GM18526 (cell line): ENCODE data around the gene C9orf40.

Source experiments
- POLR2A ChIP-seq: IDR thresholded peaks from 3 replicates; pipeline ENCODE4 v1.6.1; 2011; ENCODE audit not compliant: insufficient read length; ENCODE audit errors: extremely low read depth

C9orf40 gene

DNA sequence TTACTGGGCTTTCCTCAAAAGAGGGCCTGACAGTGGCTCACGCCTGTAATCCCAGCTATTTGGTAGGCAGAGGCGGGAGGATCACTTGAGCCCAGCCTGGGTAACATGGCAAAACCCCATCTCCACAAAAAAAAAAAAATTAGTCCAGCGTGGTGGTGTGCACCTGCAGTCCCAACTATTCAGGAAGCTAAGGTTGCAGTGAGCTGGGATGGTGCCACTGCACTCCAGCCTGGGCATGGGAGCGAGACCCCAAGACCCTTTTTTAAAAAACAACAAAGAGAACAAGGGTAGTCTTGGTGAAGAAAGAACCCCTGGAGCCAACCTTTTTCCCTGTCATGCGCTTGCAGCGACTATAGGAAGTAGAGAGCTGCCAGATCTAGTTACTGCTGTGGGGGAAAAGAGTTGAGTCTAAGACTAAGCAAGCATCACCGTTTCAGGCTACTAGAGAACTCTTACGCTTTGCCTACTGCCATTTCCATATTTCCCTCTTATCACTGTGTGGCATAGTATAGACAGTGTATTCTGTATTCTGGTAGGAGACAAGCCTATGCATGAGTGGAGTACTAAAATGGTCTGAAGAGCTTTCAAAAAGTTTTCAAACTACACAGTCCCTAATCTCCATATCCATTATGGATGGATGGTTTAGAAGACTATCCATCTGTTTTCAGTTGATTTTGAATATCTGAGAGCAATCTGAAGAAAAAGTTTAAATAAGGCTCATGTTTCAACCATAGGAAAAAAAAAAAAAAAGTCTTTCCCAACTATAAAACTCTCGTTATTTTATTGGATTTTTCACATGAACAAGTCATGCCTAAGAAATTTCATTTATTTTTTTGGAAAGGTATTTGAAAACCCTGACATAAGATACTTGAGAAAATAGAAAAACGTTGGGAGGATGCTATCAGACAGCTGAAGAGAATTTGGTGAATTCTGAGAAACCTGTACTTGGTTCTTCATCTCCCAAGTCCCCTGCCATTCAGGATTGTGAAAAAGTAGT, 2.6 kb downstream of the C9orf40 start:
- TF ChIP-seq POLR2A, result no peak

DNA sequence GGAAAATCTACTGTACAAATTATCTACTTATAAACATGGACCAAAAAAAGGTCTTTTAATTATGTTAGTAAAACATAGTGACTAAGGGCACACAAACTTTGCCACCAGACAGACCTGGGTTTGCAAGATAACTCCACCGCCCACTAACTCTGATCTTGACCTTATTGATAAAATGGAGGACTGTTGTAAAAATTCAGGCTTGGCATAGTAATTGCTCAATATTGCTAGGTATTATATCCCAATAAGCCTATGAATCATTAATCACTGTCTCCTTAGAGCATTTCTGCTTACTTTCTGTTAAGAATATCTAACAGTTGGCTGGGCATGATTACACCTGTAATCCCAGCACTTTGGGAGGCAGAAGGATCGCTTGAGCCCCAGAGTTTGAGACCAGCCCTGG, 3.8 kb downstream of the C9orf40 start:
- TF ChIP-seq POLR2A, result no peak

DNA sequence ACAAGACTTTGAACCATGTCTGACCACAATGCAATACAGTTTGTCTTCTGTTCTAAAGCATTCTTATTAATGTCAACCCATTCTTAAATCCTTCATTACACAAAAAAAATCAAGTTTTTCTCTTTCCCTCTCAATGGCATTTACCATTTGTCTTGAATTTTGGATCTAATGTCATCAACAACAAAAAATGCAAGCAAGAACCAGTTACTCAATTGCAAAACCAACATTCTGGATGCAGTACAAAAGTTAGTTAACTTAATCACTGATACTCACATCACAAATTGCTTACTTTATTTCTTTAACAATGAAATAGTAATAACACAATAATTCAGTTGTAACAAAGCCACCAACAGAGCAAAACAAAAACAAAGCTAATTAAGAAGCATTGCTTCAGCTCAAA, 6.0 kb downstream of the C9orf40 start:
- no peak for TF ChIP-seq POLR2A

DNA sequence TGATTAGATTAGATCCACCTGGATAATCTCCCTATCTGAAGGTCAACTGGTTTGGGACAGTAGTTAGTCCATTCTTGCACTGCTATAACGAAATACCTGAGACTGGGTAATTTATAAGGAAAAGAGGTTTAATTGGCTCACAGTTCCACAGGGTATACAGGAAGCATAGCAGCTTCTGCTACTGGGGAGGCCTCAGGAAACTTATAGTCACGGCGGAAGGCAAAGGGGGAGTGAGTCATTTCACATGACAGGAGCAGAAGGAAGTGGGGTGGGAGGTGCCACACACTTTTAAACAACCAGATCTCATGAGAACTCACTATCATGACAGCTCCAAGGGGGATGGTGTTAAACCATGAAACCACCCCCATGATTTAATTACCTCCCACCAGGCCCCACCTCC, 9.9 kb downstream of the C9orf40 start:
- no peak for TF ChIP-seq POLR2A

DNA sequence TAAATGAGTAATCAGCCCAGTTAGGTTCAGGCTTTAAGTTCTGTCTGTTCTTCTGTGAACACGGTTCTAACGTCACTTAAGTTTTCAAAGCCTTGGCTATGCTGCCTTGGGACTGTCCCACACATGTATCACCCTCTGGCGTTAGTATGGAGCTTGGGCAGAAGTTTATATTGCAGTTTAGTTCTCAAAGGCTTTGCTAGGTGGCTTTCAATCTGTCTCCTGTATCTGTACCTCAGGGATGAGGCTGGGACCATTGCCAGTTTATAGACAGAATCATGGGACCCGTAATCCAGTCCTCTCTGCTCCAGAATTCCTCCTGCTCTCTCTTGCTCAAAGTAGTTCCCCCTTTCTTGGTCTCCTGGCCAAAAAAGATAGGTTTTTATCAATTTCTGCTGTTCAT, 12.1 kb downstream of the C9orf40 start:
- no peak for TF ChIP-seq POLR2A

DNA sequence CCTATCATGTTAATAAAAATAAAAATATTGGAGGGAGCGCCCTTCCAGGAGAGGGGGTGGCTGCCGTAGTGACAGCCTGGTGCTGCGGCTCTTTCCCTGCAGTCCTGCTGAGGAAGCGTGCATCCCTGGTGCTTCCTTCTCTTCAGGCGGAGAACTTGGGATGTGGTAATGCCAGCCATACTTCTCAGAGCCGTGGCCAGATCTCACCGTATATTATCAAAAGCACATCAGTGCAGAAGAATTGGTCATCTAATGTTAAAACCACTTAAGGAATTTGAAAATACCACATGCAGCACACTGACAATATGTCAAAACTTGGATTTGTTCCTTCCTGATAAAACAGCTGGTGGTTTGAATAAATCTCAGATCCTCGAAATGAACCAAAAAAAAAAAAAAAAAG, 17.7 kb downstream of the C9orf40 start:
- TF ChIP-seq POLR2A, result no peak

DNA sequence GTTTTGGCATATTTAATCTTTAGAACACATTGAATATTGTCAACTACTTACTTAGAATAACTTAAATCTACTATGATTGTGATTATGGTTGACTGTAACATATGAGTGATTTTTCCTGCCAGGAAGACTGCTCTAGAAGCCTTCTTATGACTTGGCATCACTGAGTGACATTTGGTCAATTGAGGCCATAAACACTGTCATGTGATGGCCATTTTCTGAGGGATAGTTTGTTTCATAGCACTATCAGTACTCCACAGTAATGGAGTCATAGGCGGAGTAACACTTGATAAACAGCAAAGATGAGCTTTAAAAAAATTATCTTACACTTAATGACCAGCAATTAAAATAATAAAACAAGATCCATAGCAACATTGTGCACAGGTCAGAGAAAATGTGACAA, 31.0 kb downstream of the C9orf40 start:
- no peak for TF ChIP-seq POLR2A

DNA sequence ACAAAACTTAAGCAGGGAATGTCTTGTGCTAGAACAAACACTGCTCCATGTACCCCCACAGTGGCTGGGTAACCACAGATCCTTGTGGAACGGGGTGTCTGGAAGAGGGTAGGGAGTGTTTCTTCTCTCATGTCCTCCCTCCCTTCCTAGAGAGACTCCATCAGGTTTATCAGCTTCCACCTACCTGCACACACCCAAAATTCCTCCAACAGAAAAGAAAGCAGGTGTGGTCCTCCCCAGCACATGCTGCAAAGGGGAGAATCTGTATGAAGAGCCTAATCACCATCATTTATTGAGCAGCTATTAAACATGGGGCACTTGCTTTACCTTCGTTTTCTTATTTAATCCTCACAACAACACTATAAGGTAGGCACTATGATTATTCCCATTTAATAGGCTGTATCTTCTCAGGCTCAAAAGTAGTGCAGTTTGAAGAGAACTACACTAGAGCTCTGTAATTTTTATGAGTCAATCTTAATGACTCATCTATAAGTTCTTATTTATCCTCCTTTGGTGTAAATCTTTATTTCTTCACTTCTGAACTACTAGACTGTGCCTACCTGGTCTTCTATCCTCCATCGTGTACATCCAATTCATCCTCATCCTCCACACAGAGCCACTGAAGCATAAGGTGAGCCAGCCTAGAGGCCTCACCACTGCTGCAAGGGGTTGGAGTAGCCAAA, 31.6 kb downstream of the C9orf40 start:
- no peak for TF ChIP-seq POLR2A

DNA sequence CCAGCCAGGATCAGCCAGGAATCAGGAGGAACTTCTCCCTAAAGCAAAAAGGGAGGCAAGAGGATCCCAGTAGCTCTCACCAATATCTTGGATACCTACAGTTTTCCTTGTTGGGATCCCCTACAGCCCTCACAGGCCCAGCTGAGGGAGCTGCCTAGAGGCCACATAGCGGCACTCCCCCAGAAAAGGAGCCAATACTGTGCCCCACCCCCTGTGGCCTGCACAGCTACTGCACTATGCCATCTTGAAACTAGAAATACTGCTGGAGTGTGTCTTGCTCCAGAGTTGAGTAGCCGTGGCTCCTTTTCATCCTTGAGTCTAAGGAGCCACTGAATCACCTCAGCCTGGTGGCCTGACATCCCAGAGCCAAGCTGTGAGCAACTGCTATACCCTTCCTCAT, 42.7 kb downstream of the C9orf40 start:
- TF ChIP-seq POLR2A, result no peak

DNA sequence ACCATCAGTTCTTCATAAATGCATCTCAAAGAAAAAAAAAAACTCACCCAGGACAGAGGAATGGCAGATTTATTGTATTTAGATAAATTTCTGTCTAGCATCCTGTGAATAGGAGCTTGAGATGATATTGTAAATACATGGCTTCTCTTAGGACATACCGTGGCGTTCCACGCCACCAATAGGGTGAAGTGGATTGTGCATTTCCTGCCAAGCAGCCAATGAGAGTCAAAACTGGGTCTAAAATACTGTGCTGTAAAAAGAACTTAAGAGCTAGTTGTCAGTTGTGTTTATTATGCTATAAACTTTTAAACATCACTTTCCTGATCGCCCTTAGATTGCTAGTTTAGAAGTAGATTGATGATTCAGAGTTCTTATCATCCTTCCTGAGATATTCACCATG, 44.0 kb downstream of the C9orf40 start:
- no peak for TF ChIP-seq POLR2A

DNA sequence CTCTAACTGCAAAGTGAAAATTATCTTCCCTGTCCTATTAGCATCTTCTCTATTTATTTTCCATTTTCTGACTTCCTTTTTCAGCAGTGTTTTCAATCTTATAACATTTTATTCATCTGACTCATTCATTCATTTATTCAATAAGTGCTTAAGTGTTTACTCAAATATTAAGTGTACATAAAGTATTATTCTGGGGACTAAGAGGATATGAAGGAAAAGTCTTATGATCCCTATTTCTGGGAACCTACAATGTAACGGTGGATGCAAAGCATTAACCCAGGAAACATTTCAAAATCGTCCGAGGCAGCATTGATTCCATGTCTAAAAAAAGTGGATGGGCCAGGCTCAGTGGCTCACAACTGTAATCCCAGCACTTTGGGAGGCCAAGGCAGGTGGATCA, 45.6 kb downstream of the C9orf40 start:
- TF ChIP-seq POLR2A, result no peak

DNA sequence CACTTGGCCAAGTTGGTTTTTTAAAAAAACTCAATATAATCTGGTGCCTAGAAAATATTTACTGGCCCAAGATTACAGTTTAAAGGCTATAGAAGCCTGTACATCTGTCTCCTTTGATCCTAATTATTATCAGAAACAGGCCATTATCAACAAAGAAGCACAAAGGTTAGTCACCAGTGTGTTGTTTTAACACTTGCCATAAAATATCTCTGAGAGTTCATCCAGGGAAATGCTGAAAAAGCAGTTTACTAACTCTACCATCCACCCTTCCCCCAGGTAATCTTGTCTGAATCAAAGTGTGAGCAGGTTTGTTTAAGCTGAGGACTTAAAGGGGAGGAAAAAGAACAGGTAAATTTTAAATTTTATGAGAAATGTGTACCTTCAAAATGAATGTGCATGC, 51.7 kb downstream of the C9orf40 start:
- no peak for TF ChIP-seq POLR2A
